Neural progenitor cell (in vitro differentiated cells): Measurements from ENCODE around the gene DSE. TPM values are rescaled to one million over a fixed set of nuclear protein-coding genes. Genes with fewer than 3 reads are reported as not detected.

Experiments used
- DNase-seq: peaks from one replicate; pipeline ENCODE4 v3.0.0-alpha.2; 2016; ENCODE audit warnings: low spot score
- H2AFZ ChIP-seq: fragments of 200-600 bp; sonication (generic); replicated peaks from 2 replicates; pipeline ENCODE4 v1.6.1; 2016; ENCODE audit warnings: antibody characterized with exemption
- H3F3A ChIP-seq: fragments of 200-600 bp; sonication (generic); 2 replicates; pipeline ENCODE4 v1.6.1; 2016; ENCODE audit warnings: antibody characterized with exemption, low read depth
- H3K27ac ChIP-seq: fragments of 200-600 bp; sonication (generic); 2 replicates; pipeline ENCODE4 v1.5.1; 2016; ENCODE audit warnings: mild to moderate bottlenecking
- H3K27me3 ChIP-seq: fragments of 200-600 bp; sonication (generic); 2 replicates; pipeline ENCODE4 v1.6.1; 2016; ENCODE audit warnings: mild to moderate bottlenecking, moderate library complexity
- H3K36me3 ChIP-seq: fragments of 200-600 bp; sonication (generic); 2 replicates; pipeline ENCODE4 v1.5.1; 2016
- H3K4me1 ChIP-seq: fragments of 200-600 bp; sonication (generic); 2 replicates; pipeline ENCODE4 v1.6.1; 2016; ENCODE audit warnings: mixed run types
- H3K4me2 ChIP-seq: fragments of 200-600 bp; sonication (generic); 2 replicates; pipeline ENCODE4 v1.6.1; 2016
- H3K4me3 ChIP-seq: fragments of 200-600 bp; sonication (generic); 2 replicates; pipeline ENCODE4 v1.5.1; 2016
- H3K79me2 ChIP-seq: fragments of 200-600 bp; sonication (generic); 2 replicates; pipeline ENCODE4 v1.6.1; 2016; ENCODE audit warnings: low read depth
- H3K9ac ChIP-seq: fragments of 200-600 bp; sonication (generic); 2 replicates; pipeline ENCODE4 v1.6.1; 2016
- H3K9me3 ChIP-seq: fragments of 200-600 bp; sonication (generic); 2 replicates; pipeline ENCODE4 v1.5.1; 2016; ENCODE audit warnings: low read depth
- H4K20me1 ChIP-seq: fragments of 200-600 bp; sonication (generic); 2 replicates; pipeline ENCODE4 v1.6.1; 2016; ENCODE audit warnings: low read depth
- H3K27ac Mint-ChIP-seq: 3 replicates; pipeline ENCODE4 v1.8.0; 2021; ENCODE audit warnings: mixed read lengths
- H3K27me3 Mint-ChIP-seq: 2 replicates; pipeline ENCODE4 v1.8.0; 2022; ENCODE audit warnings: low read depth, mild to moderate bottlenecking, inconsistent platforms, moderate library complexity, mixed read lengths; ENCODE audit not compliant: insufficient read depth
- H3K36me3 Mint-ChIP-seq: 3 replicates; pipeline ENCODE4 v1.8.0; 2021; ENCODE audit warnings: mixed read lengths
- H3K4me1 Mint-ChIP-seq: 3 replicates; pipeline ENCODE4 v1.8.0; 2021; ENCODE audit warnings: mixed read lengths
- H3K4me3 Mint-ChIP-seq: 3 replicates; pipeline ENCODE4 v1.8.0; 2021; ENCODE audit warnings: mild to moderate bottlenecking, moderate library complexity, mixed read lengths
- H3K9me3 Mint-ChIP-seq: 3 replicates; pipeline ENCODE4 v1.8.0; 2020; ENCODE audit warnings: mixed read lengths
- EZH2 ChIP-seq: fragments of 200-600 bp; sonication (generic); IDR thresholded peaks from 2 replicates; pipeline ENCODE4 v1.6.1; 2017; ENCODE audit warnings: antibody characterized with exemption, mild to moderate bottlenecking, moderate library complexity
- EZH2phosphoT487 ChIP-seq: fragments of 200-600 bp; sonication (generic); IDR thresholded peaks from 2 replicates; pipeline ENCODE4 v1.6.1; 2017; ENCODE audit warnings: antibody characterized with exemption
- total RNA-seq: library from RNA; depleted of rRNA; stranded (reverse); fragments of >200 nt; gene quantifications from 2 replicates; pipeline ENCODE4 v1.2.3, GENCODE V29; 2015; ENCODE audit warnings: low replicate concordance
- TF ChIP-seq, protein P1 (sequence below): fragments of 200-600 bp; sonication (generic); IDR thresholded peaks from 2 replicates; pipeline ENCODE4 v1.5.1; 2017; ENCODE audit warnings: antibody characterized with exemption, mild to moderate bottlenecking

The DSE gene
- total RNA-seq, 1 donor from 2014 or later, result 43.7 TPM

DNA sequence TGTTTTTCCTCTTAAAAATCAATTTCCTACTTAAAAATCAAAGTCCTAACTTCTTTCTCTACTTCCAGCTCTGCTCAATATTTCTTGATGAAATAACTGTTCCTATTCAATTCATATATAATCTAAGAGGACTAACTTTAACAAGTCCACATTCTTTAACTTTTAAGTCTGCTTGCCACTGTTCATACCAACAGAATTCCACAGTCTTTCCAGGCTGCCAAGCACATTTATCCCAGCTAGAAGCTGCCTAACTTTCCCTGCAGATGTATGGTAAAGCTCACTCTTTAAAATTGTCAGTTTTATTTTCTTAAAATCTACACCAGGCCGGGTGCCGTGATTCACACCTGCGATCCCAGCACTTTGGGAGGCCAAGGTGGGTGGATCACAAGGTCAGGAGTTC, 102.0 kb downstream of the DSE start:
- TF ChIP-seq EZH2, result no peak
- TF ChIP-seq, protein P1, sequence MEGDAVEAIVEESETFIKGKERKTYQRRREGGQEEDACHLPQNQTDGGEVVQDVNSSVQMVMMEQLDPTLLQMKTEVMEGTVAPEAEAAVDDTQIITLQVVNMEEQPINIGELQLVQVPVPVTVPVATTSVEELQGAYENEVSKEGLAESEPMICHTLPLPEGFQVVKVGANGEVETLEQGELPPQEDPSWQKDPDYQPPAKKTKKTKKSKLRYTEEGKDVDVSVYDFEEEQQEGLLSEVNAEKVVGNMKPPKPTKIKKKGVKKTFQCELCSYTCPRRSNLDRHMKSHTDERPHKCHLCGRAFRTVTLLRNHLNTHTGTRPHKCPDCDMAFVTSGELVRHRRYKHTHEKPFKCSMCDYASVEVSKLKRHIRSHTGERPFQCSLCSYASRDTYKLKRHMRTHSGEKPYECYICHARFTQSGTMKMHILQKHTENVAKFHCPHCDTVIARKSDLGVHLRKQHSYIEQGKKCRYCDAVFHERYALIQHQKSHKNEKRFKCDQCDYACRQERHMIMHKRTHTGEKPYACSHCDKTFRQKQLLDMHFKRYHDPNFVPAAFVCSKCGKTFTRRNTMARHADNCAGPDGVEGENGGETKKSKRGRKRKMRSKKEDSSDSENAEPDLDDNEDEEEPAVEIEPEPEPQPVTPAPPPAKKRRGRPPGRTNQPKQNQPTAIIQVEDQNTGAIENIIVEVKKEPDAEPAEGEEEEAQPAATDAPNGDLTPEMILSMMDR, result no peak
- no peak for TF ChIP-seq EZH2phosphoT487
- no peaks in the 10 kb centered on the region for H3K4me1 ChIP-seq
- H3K9me3 Mint-ChIP-seq, result peaks cover 2% of the 10 kb centered on the region

DNA sequence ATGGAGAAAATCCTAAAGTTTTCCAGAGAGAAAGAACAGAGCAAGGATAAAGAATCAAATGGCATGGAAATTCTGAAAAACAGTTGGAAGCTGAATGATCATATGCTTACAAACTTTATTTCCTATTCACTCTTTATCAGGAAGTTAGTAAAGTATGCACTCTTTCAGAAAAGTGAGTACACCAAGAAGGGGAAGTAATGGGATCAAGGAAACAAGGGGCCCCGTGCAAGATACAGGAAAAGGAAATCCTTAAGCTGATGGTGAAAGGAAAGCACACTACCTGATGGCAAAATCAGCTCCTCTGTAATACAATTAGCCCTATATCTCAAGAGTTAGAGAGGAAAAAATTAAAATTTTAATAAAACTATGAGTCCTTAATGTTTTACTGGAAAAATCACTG, 104.4 kb downstream of the DSE start:
- H3K4me2 ChIP-seq, result no peak overlapping the region
- Mint-ChIP-seq H3K4me1 (peaks cover 6% of the 10 kb centered on the region), H3K27me3 (no peaks in the 10 kb centered on the region), H3K27ac (no peak overlapping the region), H3K4me3 (no peak overlapping the region), H3K36me3 (no peaks in the 10 kb centered on the region), H3K9me3 (peaks cover 2% of the 10 kb centered on the region)
- H3K4me3 ChIP-seq, result no peak overlapping the region
- H3K27me3 ChIP-seq, result no peaks in the 10 kb centered on the region
- H3K4me1 ChIP-seq, result no peaks in the 10 kb centered on the region
- DNase-seq, result no peak
- H2AFZ ChIP-seq, result no peak overlapping the region
- TF ChIP-seq EZH2phosphoT487 (no peak), EZH2 (no peak)
- TF ChIP-seq, protein P1, result no peak
- no peak overlapping the region for H3K27ac ChIP-seq
- no peaks in the 10 kb centered on the region for H3K36me3 ChIP-seq
- no peak overlapping the region for H3K9ac ChIP-seq
- H3F3A ChIP-seq, result no peaks in the 10 kb centered on the region
- no peaks in the 10 kb centered on the region for H3K79me2 ChIP-seq
- H3K9me3 ChIP-seq, result no peaks in the 10 kb centered on the region
- H4K20me1 ChIP-seq, result no peaks in the 10 kb centered on the region

More for the DNA sequence above, 102.0 kb downstream of the DSE start:
- H3K27me3 Mint-ChIP-seq, result no peaks in the 10 kb centered on the region
- H3K4me3 ChIP-seq, result no peak overlapping the region
- H3K4me2 ChIP-seq, result no peak overlapping the region
- no peak for DNase-seq
- H3K4me3 Mint-ChIP-seq, result no peak overlapping the region
- no peaks in the 10 kb centered on the region for H4K20me1 ChIP-seq
- no peaks in the 10 kb centered on the region for H3F3A ChIP-seq
- H3K36me3 ChIP-seq, result no peaks in the 10 kb centered on the region
- no peaks in the 10 kb centered on the region for H3K36me3 Mint-ChIP-seq
- H3K4me1 Mint-ChIP-seq, result peaks cover 6% of the 10 kb centered on the region
- H2AFZ ChIP-seq, result no peak overlapping the region
- no peaks in the 10 kb centered on the region for H3K79me2 ChIP-seq
- no peak overlapping the region for H3K9ac ChIP-seq
- no peak overlapping the region for H3K27ac Mint-ChIP-seq
- H3K27me3 ChIP-seq, result no peaks in the 10 kb centered on the region
- no peak overlapping the region for H3K27ac ChIP-seq
- H3K9me3 ChIP-seq, result no peaks in the 10 kb centered on the region

DNA sequence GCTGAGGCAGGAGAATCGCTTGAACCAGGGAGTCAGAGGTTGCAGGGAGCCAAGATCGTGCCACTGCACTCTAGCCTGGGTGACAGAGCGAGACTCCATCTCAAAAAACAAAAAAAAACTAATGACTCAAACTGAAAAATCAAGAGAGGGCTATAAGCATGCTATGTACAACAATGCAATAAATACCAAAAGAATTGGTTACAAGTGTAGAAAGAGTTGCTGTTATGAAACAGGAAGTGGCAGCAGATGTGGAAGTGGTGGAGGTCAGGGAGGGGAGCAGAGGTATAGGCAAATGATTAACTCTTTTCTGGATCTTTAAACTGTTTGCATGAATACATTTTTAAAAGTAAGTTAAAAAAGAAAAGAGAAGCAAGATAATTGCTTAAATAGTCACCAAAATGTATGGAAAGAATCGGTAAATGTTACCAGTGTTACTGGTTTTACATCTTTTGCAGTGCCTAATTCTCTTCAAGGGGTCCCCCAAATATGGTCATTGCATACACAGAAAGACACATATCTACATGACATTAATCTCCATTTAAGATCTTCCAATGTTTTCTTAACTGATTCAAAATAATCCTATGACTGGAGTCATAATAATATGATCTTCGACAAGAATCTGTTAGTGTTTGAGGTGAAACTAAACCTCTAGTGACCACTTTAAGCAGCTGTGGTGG, 105.4 kb downstream of the DSE start:
- no peaks in the 10 kb centered on the region for H3K36me3 ChIP-seq
- Mint-ChIP-seq H3K4me3 (no peak overlapping the region), H3K36me3 (no peaks in the 10 kb centered on the region), H3K27me3 (no peaks in the 10 kb centered on the region), H3K27ac (no peak overlapping the region), H3K4me1 (peaks cover 6% of the 10 kb centered on the region), H3K9me3 (peaks cover 2% of the 10 kb centered on the region)
- H4K20me1 ChIP-seq, result no peaks in the 10 kb centered on the region
- H3K27me3 ChIP-seq, result no peaks in the 10 kb centered on the region
- H3F3A ChIP-seq, result no peaks in the 10 kb centered on the region
- TF ChIP-seq EZH2phosphoT487 (no peak), EZH2 (no peak)
- TF ChIP-seq, protein P1, result no peak
- no peaks in the 10 kb centered on the region for H3K79me2 ChIP-seq
- H3K4me1 ChIP-seq, result no peaks in the 10 kb centered on the region
- H3K4me3 ChIP-seq, result no peak overlapping the region
- no peaks in the 10 kb centered on the region for H3K9me3 ChIP-seq
- DNase-seq, result no peak
- H3K4me2 ChIP-seq, result no peak overlapping the region
- no peak overlapping the region for H3K9ac ChIP-seq
- no peak overlapping the region for H2AFZ ChIP-seq
- no peak overlapping the region for H3K27ac ChIP-seq
